CD4-positive, alpha-beta T cell treated with Interleukin-6 at 100 ng/mL for 8 hours (primary cell): ENCODE results near the gene KRTAP10-9.
"Not testable (repeated sequence)": the region's sequence is repeated elsewhere in the genome, so short reads cannot be mapped to it uniquely, and the experiment has no call there.

Experiments used
- DNase-seq: peaks from one replicate; pipeline ENCODE4 v3.0.0-alpha.2; 2020; ENCODE audit warnings: mixed read lengths, low spot score

Gene KRTAP10-9

GRCh38 chr21:44640761-44641160, 13.9 kb downstream of the KRTAP10-9 start:
- DNase-seq: no peak

GRCh38 chr21:44643741-44644310, 16.9 kb downstream of the KRTAP10-9 start:
- no peak for DNase-seq

- DNase-seq: no peak
Observed at GRCh38 chr21:44644878-44645277, 18.0 kb downstream of the KRTAP10-9 start.

- DNase-seq: not testable (repeated sequence)
Observed at GRCh38 chr21:44646366-44647221, 19.7 kb downstream of the KRTAP10-9 start, which contains the start of gene KRTAP10-11. Gene KRTAP10-11 (plus strand): TSS chr21:44646414. CDS start chr21:44646459, 45 bp downstream.

GRCh38 chr21:44647222-44647552, 20.3 kb downstream of the KRTAP10-9 start:
- no peak for DNase-seq

GRCh38 chr21:44648557-44649311, 21.8 kb downstream of the KRTAP10-9 start:
- no peak for DNase-seq

- DNase-seq: no peak
Observed at GRCh38 chr21:44649521-44650100, 22.7 kb downstream of the KRTAP10-9 start.

GRCh38 chr21:44650265-44650972, 23.5 kb downstream of the KRTAP10-9 start:
- no peak for DNase-seq

GRCh38 chr21:44650973-44651675, 24.2 kb downstream of the KRTAP10-9 start:
- DNase-seq: no peak

GRCh38 chr21:44653123-44653522, 26.2 kb downstream of the KRTAP10-9 start:
- no peak for DNase-seq

GRCh38 chr21:44653656-44654575, 27.0 kb downstream of the KRTAP10-9 start:
- peak; percentile 72 for DNase-seq

- no peak for DNase-seq
Observed at GRCh38 chr21:44654576-44655175, 27.8 kb downstream of the KRTAP10-9 start, which contains the start of gene KRTAP12-4. Gene KRTAP12-4 (minus strand): TSS chr21:44654659. CDS start chr21:44654614, 45 bp downstream.

GRCh38 chr21:44656868-44657267, 30.0 kb downstream of the KRTAP10-9 start:
- no peak for DNase-seq

GRCh38 chr21:44657635-44658540, 31.0 kb downstream of the KRTAP10-9 start, which contains the start of gene KRTAP12-3:
Gene KRTAP12-3 (plus strand): TSS chr21:44657932. CDS start chr21:44657980, 48 bp downstream.
- DNase-seq: peak; percentile 74

- DNase-seq: no peak
Observed at GRCh38 chr21:44658541-44658910, 31.6 kb downstream of the KRTAP10-9 start.

GRCh38 chr21:44658913-44659595, 32.2 kb downstream of the KRTAP10-9 start:
- DNase-seq: peak; percentile 40

- DNase-seq: not testable (repeated sequence)
Observed at GRCh38 chr21:44661567-44661966, 34.7 kb downstream of the KRTAP10-9 start.

- no peak for DNase-seq
Observed at GRCh38 chr21:44664691-44665090, 37.8 kb downstream of the KRTAP10-9 start.
